Measurements from ENCODE around the gene MAGI3. TPM values are rescaled to one million over a fixed set of nuclear protein-coding genes. Genes with fewer than 3 reads are reported as not detected.
"Not testable (repeated sequence)": the region's sequence is repeated elsewhere in the genome, so short reads cannot be mapped to it uniquely, and the experiment has no call there.

MAGI3 gene
- total RNA-seq, 6 experiments from 2014 or later: 8.5 to 14.5 (median 12.3) TPM

DNA sequence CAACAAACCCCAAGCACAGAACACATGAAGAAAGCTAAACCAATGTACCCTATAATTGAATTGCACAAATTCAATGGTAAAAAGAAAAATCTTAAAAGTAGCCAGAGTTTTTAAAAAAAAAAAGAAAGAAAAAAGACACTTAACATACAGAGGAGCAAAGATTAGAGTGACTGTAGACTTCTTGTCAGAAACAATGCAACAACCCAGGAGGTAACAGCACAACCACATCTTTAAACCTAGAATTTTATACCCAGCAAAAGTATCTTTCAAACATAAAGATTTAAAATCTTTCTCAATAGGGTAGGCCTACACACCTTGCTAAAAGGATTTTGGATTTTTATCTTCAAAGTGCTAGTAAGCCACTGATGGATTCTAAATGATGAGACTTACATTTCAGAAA, 304.6 kb downstream of the MAGI3 start:
- Histone ChIP-seq H3K36me3 (no peaks in the 10 kb centered on the region), H3K4me3 (no peak overlapping the region), H3K27ac (no peak overlapping the region), H3K27me3 (no peaks in the 10 kb centered on the region), H3K9me3 (peaks cover 0 to 14% (median 0%) of the 10 kb centered on the region in 4 donors), H3K4me1 (no peaks in the 10 kb centered on the region)
- DNase-seq: no peak
- intact Hi-C loops (cut with DNase I): no loop called here
- no peak for ATAC-seq
- no peak for TF ChIP-seq POLR2A (IDR thresholded peaks at IDR 0.05)
- TF ChIP-seq, protein P1, sequence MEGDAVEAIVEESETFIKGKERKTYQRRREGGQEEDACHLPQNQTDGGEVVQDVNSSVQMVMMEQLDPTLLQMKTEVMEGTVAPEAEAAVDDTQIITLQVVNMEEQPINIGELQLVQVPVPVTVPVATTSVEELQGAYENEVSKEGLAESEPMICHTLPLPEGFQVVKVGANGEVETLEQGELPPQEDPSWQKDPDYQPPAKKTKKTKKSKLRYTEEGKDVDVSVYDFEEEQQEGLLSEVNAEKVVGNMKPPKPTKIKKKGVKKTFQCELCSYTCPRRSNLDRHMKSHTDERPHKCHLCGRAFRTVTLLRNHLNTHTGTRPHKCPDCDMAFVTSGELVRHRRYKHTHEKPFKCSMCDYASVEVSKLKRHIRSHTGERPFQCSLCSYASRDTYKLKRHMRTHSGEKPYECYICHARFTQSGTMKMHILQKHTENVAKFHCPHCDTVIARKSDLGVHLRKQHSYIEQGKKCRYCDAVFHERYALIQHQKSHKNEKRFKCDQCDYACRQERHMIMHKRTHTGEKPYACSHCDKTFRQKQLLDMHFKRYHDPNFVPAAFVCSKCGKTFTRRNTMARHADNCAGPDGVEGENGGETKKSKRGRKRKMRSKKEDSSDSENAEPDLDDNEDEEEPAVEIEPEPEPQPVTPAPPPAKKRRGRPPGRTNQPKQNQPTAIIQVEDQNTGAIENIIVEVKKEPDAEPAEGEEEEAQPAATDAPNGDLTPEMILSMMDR (IDR thresholded peaks at IDR 0.05): no peak

DNA sequence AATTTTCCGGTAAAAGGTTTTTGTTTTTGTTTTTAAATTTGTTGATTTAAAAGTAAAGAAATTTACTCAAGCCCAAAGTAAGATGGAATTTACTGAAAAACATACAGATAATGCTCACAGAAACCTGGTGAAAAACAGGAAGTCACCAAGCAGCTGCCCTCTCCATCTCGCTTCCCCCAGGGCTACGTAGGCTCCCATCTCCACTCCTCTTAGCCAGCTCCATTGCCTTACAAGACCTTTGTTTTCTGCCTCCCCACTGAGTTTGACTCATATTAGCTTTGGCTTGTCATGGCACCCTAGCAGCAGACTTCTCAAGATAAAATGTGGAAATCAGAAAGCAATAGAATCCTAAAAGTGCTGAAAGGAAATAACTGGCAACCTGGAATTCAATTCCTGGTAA, 311.1 kb downstream of the MAGI3 start:
- DNase-seq (no peak), ATAC-seq (no peak)
- no peak overlapping the region for H3K27ac ChIP-seq
- no peaks in the 10 kb centered on the region for H3K9me3 ChIP-seq
- no peak overlapping the region for H3K4me3 ChIP-seq
- intact Hi-C loops (cut with DNase I): no loop called here
- no peaks in the 10 kb centered on the region for H3K36me3 ChIP-seq
- H3K4me1 ChIP-seq: no peaks in the 10 kb centered on the region
- no peaks in the 10 kb centered on the region for H3K27me3 ChIP-seq
- 75% methylated on average over 3 of the region's 3 CpGs for WGBS (ENCODE audit: insufficient coverage, low coverage, low lambda C conversion rate, missing lambda C conversion rate)
- TF ChIP-seq, protein P1 (IDR thresholded peaks at IDR 0.05): no peak
- TF ChIP-seq POLR2A (IDR thresholded peaks at IDR 0.05): no peak

DNA sequence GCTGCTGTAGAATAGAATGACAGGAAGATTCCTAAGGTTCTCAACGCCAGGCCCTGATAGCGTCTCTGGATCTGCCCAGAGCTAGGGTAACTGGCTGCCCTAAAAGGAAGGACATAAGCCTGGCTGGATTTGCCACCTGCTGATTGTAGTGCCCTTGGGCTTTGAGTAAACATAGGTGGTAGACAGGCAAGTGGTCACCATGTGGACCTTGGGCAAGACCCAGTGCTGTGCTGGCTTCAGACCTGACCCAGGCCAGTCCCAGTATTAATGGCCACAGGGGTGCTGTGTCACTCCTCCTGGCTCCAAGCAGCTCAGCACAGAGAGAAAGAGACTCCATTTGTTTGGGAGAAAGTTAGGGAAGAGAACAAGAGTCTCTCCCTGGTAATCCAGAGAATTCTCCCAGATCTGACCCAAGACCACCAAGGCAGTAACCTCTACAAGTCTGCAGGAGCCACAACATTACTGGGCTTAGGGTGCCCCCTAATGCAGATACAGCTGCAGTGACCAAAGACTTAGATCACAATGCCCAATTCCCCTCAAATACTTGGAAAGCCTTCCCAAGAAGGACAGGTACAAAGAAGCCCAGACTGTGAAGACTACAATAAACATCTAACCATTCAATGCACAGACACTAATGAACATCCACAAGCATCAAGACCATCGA, 324.4 kb downstream of the MAGI3 start:
- H3K4me3 ChIP-seq: no peak overlapping the region
- intact Hi-C loops (cut with DNase I): no loop called here
- DNase-seq: no peak
- H3K9me3 ChIP-seq: no peaks in the 10 kb centered on the region
- peak in 1 of 4 donors; percentile 40 for ATAC-seq
- 93% methylated on average over 2 of the region's 3 CpGs for WGBS (ENCODE audit: insufficient coverage, low coverage, low lambda C conversion rate, missing lambda C conversion rate)
- peaks cover 0 to 7% (median 2%) of the 10 kb centered on the region in 4 donors for H3K36me3 ChIP-seq
- H3K27ac ChIP-seq: no peak overlapping the region
- no peak for TF ChIP-seq POLR2A (IDR thresholded peaks at IDR 0.05)
- TF ChIP-seq, protein P1 (IDR thresholded peaks at IDR 0.05): peak in 1 of 4 donors; percentile 17
- H3K4me1 ChIP-seq: no peaks in the 10 kb centered on the region
- H3K27me3 ChIP-seq: no peaks in the 10 kb centered on the region

DNA sequence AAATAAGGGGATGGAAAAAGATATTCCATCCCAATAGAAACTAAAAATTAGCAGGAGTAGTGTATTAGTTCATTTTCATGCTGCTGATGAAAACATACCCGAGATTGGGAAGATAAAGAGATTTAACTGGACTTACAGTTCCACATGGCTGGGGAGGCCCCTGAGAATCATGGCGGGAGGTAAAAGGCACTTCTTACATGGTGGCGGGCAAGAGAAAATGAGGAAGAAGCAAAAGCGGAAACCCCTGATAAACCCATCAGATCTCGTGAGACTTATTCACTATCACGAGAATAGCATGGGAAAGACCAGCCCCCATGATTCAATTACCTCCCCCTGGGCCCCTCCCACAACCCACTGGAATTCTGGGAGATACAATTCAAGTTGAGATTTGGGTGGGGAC, 327.2 kb downstream of the MAGI3 start:
- intact Hi-C loops (cut with DNase I); DNase-seq: not testable (repeated sequence)

DNA sequence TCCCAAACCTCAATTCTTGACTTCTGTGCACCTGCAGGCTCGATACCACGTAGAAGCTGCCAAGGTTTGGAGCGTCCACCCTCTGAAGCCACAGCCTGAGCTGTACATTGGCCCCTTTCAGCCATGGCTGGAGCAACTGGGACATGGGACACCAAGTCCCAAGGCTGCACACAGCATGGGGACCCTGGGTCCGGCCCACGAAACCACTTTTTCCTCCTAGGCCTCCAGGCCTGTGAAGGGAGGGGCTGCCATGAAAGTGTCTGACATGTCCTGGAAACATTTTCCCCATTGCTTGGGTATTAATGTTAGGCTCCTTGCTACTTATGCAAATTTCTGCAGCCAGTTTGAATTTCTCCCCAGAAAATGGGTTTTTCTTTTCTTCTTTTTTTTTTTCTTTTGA, 328.3 kb downstream of the MAGI3 start:
- H3K36me3 ChIP-seq; H3K4me3 ChIP-seq; intact Hi-C loops (cut with DNase I); H3K27me3 ChIP-seq; DNase-seq; H3K27ac ChIP-seq; H3K4me1 ChIP-seq; H3K9me3 ChIP-seq; ATAC-seq: not testable (repeated sequence)
- 100% methylated on average over 2 of the region's 5 CpGs for WGBS (ENCODE audit: insufficient coverage, low coverage, low lambda C conversion rate, missing lambda C conversion rate)

More for the DNA sequence above, 327.2 kb downstream of the MAGI3 start:
- not testable (repeated sequence) for H3K36me3 ChIP-seq, H3K9me3 ChIP-seq, H3K4me1 ChIP-seq, ATAC-seq, H3K4me3 ChIP-seq, H3K27ac ChIP-seq, H3K27me3 ChIP-seq
- WGBS (ENCODE audit: insufficient coverage, low coverage, low lambda C conversion rate, missing lambda C conversion rate): 100% methylated on average over 2 of the region's 6 CpGs
